GM19351 (cell line): Measurements from ENCODE around the gene ST6GALNAC3.
A peak's percentile ranks its signal among the peaks of the same experiment; 100 is the strongest.
"Not testable (repeated sequence)": the region's sequence is repeated elsewhere in the genome, so short reads cannot be mapped to it uniquely, and the experiment has no call there.

Source experiments
- ATAC-seq: cut with Tn5 transposase; IDR thresholded peaks from one replicate; pipeline ENCODE4 v1.9.1; 2021; ENCODE audit warnings: mild to moderate bottlenecking, moderate library complexity; ENCODE audit not compliant: unreplicated experiment

ST6GALNAC3 gene

GRCh38 chr1:76317299-76317900 lies 242.9 kb downstream of the ST6GALNAC3 start:
- ATAC-seq = no peak

- ATAC-seq = peak; percentile 93
Observed at GRCh38 chr1:76330991-76331603, 256.6 kb downstream of the ST6GALNAC3 start.

GRCh38 chr1:76335882-76336281 lies 261.3 kb downstream of the ST6GALNAC3 start:
- ATAC-seq = no peak

- ATAC-seq = no peak
Observed at GRCh38 chr1:76336931-76337371, 262.4 kb downstream of the ST6GALNAC3 start.

GRCh38 chr1:76337542-76338219 lies 263.1 kb downstream of the ST6GALNAC3 start:
- ATAC-seq = no peak

GRCh38 chr1:76340056-76340455 lies 265.5 kb downstream of the ST6GALNAC3 start:
- no peak for ATAC-seq

GRCh38 chr1:76341816-76342215 lies 267.3 kb downstream of the ST6GALNAC3 start:
- ATAC-seq = not testable (repeated sequence)

- no peak for ATAC-seq
Observed at GRCh38 chr1:76343356-76343755, 268.8 kb downstream of the ST6GALNAC3 start.

- ATAC-seq = no peak
Observed at GRCh38 chr1:76351655-76352054, 277.1 kb downstream of the ST6GALNAC3 start.

GRCh38 chr1:76352741-76353435 lies 278.3 kb downstream of the ST6GALNAC3 start:
- no peak for ATAC-seq

GRCh38 chr1:76354236-76354635 lies 279.7 kb downstream of the ST6GALNAC3 start:
- no peak for ATAC-seq

- ATAC-seq = no peak
Observed at GRCh38 chr1:76366726-76367125, 292.2 kb downstream of the ST6GALNAC3 start.

- ATAC-seq = no peak
Observed at GRCh38 chr1:76371941-76372340, 297.4 kb downstream of the ST6GALNAC3 start.

GRCh38 chr1:76374086-76374485 lies 299.5 kb downstream of the ST6GALNAC3 start:
- no peak for ATAC-seq

GRCh38 chr1:76377247-76377646 lies 302.7 kb downstream of the ST6GALNAC3 start:
- no peak for ATAC-seq

GRCh38 chr1:76379506-76379905 lies 305.0 kb downstream of the ST6GALNAC3 start:
- ATAC-seq = no peak

GRCh38 chr1:76381450-76382097 lies 307.0 kb downstream of the ST6GALNAC3 start:
- ATAC-seq = no peak

GRCh38 chr1:76388261-76388660 lies 313.7 kb downstream of the ST6GALNAC3 start:
- no peak for ATAC-seq

- ATAC-seq = no peak
Observed at GRCh38 chr1:76390456-76390855, 315.9 kb downstream of the ST6GALNAC3 start.

GRCh38 chr1:76395059-76395458 lies 320.5 kb downstream of the ST6GALNAC3 start:
- no peak for ATAC-seq

- no peak for ATAC-seq
Observed at GRCh38 chr1:76402128-76402527, 327.6 kb downstream of the ST6GALNAC3 start.
